Measurements from ENCODE around the gene KIF26A.

KIF26A gene

DNA sequence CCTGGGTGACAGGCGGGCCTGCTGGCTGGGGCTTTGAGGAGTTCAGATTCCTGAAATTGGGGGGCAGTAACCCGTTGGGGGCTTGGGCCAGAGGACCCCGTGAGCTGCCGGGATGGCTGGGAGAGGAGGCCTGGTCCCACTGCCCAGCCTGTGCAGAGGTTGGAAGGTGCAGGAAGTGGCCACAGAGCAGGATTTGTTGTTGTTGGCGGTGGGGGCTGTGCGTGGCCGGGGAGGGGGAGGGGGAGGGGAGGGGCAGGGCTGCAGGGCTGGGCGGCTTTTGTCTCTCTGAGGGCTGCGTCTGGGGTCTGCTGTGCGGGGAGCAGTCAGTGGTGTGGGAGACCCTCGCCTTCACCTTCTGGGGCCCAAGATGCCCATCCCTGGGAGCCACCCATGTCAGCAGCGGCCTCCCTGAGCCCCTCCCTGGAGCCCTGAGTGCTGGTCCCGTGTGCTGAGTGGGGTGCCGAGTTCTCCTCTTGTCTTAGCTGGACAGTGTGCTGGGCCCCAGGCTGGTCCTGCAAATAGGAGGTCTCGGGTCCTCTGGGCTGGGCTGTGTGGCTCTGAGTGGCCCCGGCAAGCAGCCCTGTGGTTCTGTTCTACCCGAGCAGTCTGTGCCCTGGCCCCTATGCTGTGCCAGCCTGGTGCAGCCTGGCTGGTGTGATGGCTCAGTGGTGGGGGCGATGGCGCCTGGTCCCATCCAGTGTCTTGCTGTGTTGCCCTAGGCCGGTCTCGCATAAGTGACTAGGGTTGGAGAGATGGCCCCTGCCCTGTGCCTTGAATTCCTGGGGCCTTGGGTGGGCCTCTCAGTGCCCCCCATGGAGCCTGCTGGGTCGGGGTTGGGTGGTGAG, 10.3 kb downstream of the KIF26A start:
- TF ChIP-seq YY1 (IDR thresholded peaks at IDR 0.05; ENCODE audit: low read depth) = no peak

GRCh38 chr14:104149278-104149595, 10.8 kb downstream of the KIF26A start:
- TF ChIP-seq EP300 (IDR thresholded peaks at IDR 0.05; ENCODE audit: borderline replicate concordance) (no peak), YY1 (IDR thresholded peaks at IDR 0.05; ENCODE audit: low read depth) (no peak), CREB1 (IDR thresholded peaks at IDR 0.05; ENCODE audit: low read depth) (no peak)
- TF ChIP-seq, protein P1, sequence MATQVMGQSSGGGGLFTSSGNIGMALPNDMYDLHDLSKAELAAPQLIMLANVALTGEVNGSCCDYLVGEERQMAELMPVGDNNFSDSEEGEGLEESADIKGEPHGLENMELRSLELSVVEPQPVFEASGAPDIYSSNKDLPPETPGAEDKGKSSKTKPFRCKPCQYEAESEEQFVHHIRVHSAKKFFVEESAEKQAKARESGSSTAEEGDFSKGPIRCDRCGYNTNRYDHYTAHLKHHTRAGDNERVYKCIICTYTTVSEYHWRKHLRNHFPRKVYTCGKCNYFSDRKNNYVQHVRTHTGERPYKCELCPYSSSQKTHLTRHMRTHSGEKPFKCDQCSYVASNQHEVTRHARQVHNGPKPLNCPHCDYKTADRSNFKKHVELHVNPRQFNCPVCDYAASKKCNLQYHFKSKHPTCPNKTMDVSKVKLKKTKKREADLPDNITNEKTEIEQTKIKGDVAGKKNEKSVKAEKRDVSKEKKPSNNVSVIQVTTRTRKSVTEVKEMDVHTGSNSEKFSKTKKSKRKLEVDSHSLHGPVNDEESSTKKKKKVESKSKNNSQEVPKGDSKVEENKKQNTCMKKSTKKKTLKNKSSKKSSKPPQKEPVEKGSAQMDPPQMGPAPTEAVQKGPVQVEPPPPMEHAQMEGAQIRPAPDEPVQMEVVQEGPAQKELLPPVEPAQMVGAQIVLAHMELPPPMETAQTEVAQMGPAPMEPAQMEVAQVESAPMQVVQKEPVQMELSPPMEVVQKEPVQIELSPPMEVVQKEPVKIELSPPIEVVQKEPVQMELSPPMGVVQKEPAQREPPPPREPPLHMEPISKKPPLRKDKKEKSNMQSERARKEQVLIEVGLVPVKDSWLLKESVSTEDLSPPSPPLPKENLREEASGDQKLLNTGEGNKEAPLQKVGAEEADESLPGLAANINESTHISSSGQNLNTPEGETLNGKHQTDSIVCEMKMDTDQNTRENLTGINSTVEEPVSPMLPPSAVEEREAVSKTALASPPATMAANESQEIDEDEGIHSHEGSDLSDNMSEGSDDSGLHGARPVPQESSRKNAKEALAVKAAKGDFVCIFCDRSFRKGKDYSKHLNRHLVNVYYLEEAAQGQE (IDR thresholded peaks at IDR 0.05; ENCODE audit: low read depth) = no peak

DNA sequence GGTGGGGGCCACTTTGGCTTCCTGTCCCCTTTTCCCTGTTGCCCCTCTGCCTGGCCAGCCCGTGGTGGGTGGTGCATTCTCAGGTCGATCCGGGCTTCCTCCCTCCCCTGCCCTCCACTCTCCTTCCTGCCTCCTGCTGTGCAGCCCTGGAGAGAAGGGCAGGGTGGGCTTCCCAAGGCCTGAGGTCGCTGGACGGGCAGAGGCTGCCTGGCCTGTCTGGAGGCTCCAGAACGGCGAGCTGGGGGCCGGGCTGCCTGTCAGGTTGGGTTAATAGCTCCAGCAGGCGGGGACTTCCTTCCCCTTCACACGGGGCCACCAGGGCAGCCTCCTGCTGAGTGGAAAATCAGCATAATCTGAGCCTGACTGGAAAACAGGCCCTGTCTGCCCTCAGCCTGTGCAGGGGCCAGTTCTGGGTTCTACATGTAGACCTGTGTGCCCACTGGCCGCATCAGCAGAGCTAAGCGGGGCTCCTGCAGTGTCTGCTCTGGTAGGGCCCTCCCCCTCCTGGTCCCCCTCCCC, 11.3 kb downstream of the KIF26A start:
- TF ChIP-seq FOXM1 (IDR thresholded peaks at IDR 0.05; ENCODE audit: borderline replicate concordance, low read depth) (no peak), TCF12 (IDR thresholded peaks at IDR 0.05; ENCODE audit: low read depth) (0 out of 2 replicates have a peak, but pooled peaks have one; percentile 40), EP300 (IDR thresholded peaks at IDR 0.05; ENCODE audit: borderline replicate concordance) (peak; percentile 52; the same call in 1 of the 2 replicates), TAF1 (IDR thresholded peaks at IDR 0.05; ENCODE audit: low read depth) (no peak), CEBPB (IDR thresholded peaks at IDR 0.05) (no peak)

DNA sequence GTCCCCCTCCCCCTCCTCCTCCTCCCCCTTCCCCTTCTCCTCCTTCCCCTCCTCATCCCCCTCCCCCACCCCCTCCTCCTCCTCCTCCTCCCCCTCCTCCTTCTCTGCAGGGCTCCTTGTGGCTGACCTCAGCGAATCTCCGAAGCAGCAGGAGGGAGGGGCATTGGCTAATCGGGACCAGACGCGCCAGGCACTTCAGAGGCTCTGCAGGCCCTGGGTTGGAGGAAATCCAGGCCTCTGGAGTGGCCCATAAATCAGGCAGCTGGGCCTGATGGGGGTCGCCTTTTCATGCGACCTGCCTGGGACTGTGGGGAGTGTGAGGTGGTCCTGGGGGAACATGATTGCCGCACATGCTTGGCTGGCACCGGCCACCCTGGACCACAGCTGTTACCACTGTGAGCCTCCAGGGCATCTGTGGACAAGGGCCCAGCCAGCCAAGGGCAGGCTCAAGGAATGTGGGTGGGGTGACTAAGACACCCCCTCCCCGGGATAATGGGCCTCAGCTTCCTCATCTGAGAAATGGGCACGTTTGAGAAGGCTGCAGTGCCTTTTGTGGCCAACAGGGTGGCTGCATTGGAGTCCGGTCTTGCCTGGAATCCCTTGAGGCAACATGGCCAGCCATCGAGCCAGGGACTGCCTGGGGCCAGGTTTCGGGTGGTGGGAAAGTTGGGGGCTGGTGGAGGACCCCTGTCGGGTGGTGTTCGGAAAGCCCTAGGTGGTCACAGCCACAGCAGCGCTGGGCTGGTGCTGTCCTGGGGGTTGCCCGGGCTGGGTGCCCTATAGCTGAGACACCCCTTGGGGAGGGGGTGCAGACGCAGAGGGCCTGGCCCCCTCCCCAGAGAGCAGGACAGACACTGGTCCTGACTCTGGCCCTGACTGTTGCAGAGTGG, 12.0 kb downstream of the KIF26A start:
- TF ChIP-seq FOXM1 (IDR thresholded peaks at IDR 0.05; ENCODE audit: borderline replicate concordance, low read depth) = no peak
- no peak for TF ChIP-seq TEAD4 (IDR thresholded peaks at IDR 0.05)
- TF ChIP-seq YY1 (IDR thresholded peaks at IDR 0.05; ENCODE audit: low read depth) = no peak
- peak; percentile 67 for TF ChIP-seq TCF12 (IDR thresholded peaks at IDR 0.05; ENCODE audit: low read depth)
- TF ChIP-seq EP300 (IDR thresholded peaks at IDR 0.05; ENCODE audit: borderline replicate concordance) = 0 out of 2 replicates have a peak, but pooled peaks have one; percentile 38
- TF ChIP-seq CREB1 (IDR thresholded peaks at IDR 0.05; ENCODE audit: low read depth) = no peak
- no peak for TF ChIP-seq EGR1 (IDR thresholded peaks at IDR 0.05)
- no peak for TF ChIP-seq MAX (IDR thresholded peaks at IDR 0.05)
- TF ChIP-seq ZBTB7A (IDR thresholded peaks at IDR 0.05; ENCODE audit: low read depth) = no peak
- TF ChIP-seq, protein P2, sequence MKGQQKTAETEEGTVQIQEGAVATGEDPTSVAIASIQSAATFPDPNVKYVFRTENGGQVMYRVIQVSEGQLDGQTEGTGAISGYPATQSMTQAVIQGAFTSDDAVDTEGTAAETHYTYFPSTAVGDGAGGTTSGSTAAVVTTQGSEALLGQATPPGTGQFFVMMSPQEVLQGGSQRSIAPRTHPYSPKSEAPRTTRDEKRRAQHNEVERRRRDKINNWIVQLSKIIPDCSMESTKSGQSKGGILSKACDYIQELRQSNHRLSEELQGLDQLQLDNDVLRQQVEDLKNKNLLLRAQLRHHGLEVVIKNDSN (IDR thresholded peaks at IDR 0.05) = no peak
- TF ChIP-seq TAF1 (IDR thresholded peaks at IDR 0.05; ENCODE audit: low read depth) = no peak
- TF ChIP-seq, protein P1 (IDR thresholded peaks at IDR 0.05; ENCODE audit: low read depth) = no peak
- TF ChIP-seq NFIC (IDR thresholded peaks at IDR 0.05) = peak; percentile 54; the same call in 1 of the 2 replicates
- TF ChIP-seq RAD21 (IDR thresholded peaks at IDR 0.05; ENCODE audit: low read depth) = no peak
- peak; percentile 63 for TF ChIP-seq CEBPB (IDR thresholded peaks at IDR 0.05)

DNA sequence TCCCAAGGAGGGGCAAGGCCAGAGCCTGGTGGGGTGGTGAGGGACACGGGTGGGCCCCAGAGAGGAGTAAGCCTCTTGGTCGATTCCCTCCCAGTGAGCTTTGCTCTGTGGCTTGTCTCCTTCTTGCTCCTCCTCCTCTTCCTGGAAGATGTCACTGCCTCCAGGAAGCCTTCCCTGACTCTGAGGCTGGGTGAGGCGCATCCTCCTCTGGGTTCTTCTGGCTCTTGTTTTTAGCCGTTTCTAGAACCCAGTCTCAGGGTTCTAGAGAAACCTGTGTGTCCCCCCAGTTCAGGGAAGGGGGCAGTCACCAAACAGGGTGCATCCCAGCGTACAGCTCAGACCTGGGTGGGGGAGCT, 12.6 kb downstream of the KIF26A start:
- no peak for TF ChIP-seq CREB1 (IDR thresholded peaks at IDR 0.05; ENCODE audit: low read depth)
- no peak for TF ChIP-seq TCF12 (IDR thresholded peaks at IDR 0.05; ENCODE audit: low read depth)
- no peak for TF ChIP-seq EGR1 (IDR thresholded peaks at IDR 0.05)
- TF ChIP-seq YY1 (IDR thresholded peaks at IDR 0.05; ENCODE audit: low read depth) = no peak
- TF ChIP-seq, protein P2 (IDR thresholded peaks at IDR 0.05) = no peak
- TF ChIP-seq EP300 (IDR thresholded peaks at IDR 0.05; ENCODE audit: borderline replicate concordance) = no peak
- TF ChIP-seq, protein P1 (IDR thresholded peaks at IDR 0.05; ENCODE audit: low read depth) = no peak
- TF ChIP-seq NFIC (IDR thresholded peaks at IDR 0.05) = no peak
- no peak for TF ChIP-seq FOXM1 (IDR thresholded peaks at IDR 0.05; ENCODE audit: borderline replicate concordance, low read depth)
- no peak for TF ChIP-seq CEBPB (IDR thresholded peaks at IDR 0.05)
- TF ChIP-seq RAD21 (IDR thresholded peaks at IDR 0.05; ENCODE audit: low read depth) = no peak
- no peak for TF ChIP-seq ZBTB7A (IDR thresholded peaks at IDR 0.05; ENCODE audit: low read depth)
- no peak for TF ChIP-seq TEAD4 (IDR thresholded peaks at IDR 0.05)
- no peak for TF ChIP-seq TAF1 (IDR thresholded peaks at IDR 0.05; ENCODE audit: low read depth)
- no peak for TF ChIP-seq MAX (IDR thresholded peaks at IDR 0.05)

All from Ishikawa (cell line).